HCT116 (cell line): ENCODE results near the gene RCVRN.

Experiments
- JUND ChIP-seq: IDR thresholded peaks from 2 replicates; pipeline ENCODE4 v1.6.1; 2012
- POLR2A ChIP-seq: IDR thresholded peaks from 2 replicates; pipeline ENCODE4 v1.7.0; 2011; ENCODE audit warnings: borderline replicate concordance; ENCODE audit not compliant: insufficient read depth, insufficient read length; ENCODE audit errors: extremely low read depth
- TF ChIP-seq, protein P1 (sequence below), 3 experiments: fragments of 200-600 bp in 1 of 3; sonication (generic) in 1 of 3; IDR thresholded peaks in 2 of 3; conservative IDR thresholded peaks in 1 of 3; 2 replicates each; pipeline ENCODE4 v1.5.1; 2012 to 2017; ENCODE audit warnings: low read depth in 2 of 3, low read length in 2 of 3, antibody characterized with exemption in 1 of 3, borderline replicate concordance in 1 of 3, control low read depth in 1 of 3, mild to moderate bottlenecking in 1 of 3, mixed read lengths in 1 of 3, mixed run types in 1 of 3, moderate library complexity in 1 of 3; ENCODE audit not compliant: insufficient read depth in 1 of 3

DNA sequence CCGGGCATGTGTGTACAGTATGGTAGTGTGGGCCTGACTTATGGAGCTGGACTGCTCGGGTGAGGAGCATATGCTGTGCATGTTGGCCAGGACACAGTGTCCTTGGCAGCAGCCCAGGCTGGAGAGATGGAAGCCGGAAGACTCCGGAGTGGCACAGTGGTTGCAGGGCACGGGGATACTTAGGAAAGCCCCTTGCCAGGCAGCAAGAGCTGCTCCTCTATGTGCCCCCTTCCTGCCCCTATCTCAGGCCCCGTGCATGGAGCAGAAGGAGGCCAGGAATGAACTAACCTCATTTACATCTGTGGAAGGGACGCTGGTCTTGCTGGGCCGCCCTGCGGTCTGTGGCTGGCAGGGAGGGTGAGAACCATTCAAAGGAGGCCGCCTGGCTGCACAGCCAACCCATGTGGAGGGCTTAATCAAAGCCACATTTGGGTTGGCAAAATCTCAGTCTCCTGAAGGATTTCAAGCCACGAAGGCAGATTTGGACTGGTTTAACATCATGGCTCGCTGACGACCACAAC lies 32.2 kb upstream of the RCVRN start:
- TF ChIP-seq, protein P1, sequence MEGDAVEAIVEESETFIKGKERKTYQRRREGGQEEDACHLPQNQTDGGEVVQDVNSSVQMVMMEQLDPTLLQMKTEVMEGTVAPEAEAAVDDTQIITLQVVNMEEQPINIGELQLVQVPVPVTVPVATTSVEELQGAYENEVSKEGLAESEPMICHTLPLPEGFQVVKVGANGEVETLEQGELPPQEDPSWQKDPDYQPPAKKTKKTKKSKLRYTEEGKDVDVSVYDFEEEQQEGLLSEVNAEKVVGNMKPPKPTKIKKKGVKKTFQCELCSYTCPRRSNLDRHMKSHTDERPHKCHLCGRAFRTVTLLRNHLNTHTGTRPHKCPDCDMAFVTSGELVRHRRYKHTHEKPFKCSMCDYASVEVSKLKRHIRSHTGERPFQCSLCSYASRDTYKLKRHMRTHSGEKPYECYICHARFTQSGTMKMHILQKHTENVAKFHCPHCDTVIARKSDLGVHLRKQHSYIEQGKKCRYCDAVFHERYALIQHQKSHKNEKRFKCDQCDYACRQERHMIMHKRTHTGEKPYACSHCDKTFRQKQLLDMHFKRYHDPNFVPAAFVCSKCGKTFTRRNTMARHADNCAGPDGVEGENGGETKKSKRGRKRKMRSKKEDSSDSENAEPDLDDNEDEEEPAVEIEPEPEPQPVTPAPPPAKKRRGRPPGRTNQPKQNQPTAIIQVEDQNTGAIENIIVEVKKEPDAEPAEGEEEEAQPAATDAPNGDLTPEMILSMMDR (IDR thresholded peaks at IDR 0.05 in 2 of 3, conservative IDR thresholded peaks at IDR 0.05 in 1 of 3; ENCODE audit: borderline replicate concordance in 1 of 3, insufficient read depth in 1 of 3, low read depth in 2 of 3, low read length in 2 of 3): no peak
- no peak for TF ChIP-seq JUND
- no peak for TF ChIP-seq POLR2A
